SU-DHL-6 (cell line): ENCODE measurements around the gene MAU2.

ENCODE experiments used
- H2AFZ ChIP-seq: fragments of 200-600 bp; sonication (generic); 2 replicates; pipeline ENCODE4 v1.6.1; 2014; ENCODE audit warnings: low read depth, mild to moderate bottlenecking, moderate library complexity, mixed read lengths, antibody characterized with exemption, low read length; ENCODE audit not compliant: severe bottlenecking
- H3F3A ChIP-seq: fragments of 200-600 bp; shearing (Covaris generic); 2 replicates; pipeline ENCODE4 v1.6.0; 2016; ENCODE audit warnings: antibody characterized with exemption, mild to moderate bottlenecking; ENCODE audit not compliant: insufficient read depth
- H3K27ac ChIP-seq: fragments of 200-600 bp; sonication (generic); 2 replicates; pipeline ENCODE4 v1.5.1; 2016; ENCODE audit warnings: low read depth, mild to moderate bottlenecking, low read length, moderate library complexity, mixed read lengths
- H3K27me3 ChIP-seq: fragments of 200-600 bp; sonication (generic), shearing (Covaris generic); 2 replicates; pipeline ENCODE4 v1.6.0; 2014; ENCODE audit warnings: mild to moderate bottlenecking, low read length
- H3K36me3 ChIP-seq: fragments of 200-600 bp; sonication (generic); 2 replicates; pipeline ENCODE4 v1.6.1; 2014; ENCODE audit warnings: mild to moderate bottlenecking, low read length, mixed read lengths
- H3K4me2 ChIP-seq: fragments of 300-600, 200-600 bp; shearing (Covaris generic), sonication (generic); 2 replicates; pipeline ENCODE4 v1.6.0; 2014; ENCODE audit warnings: low read length, low read depth, mild to moderate bottlenecking; ENCODE audit not compliant: poor library complexity, severe bottlenecking
- H3K4me3 ChIP-seq: fragments of 200-600 bp; sonication (generic); 2 replicates; pipeline ENCODE4 v1.5.1; 2014; ENCODE audit warnings: antibody characterized with exemption, low read length, mild to moderate bottlenecking, mixed read lengths; ENCODE audit not compliant: insufficient read depth, poor library complexity, severe bottlenecking
- H3K79me2 ChIP-seq: fragments of 200-600 bp; sonication (generic); 2 replicates; pipeline ENCODE4 v1.6.1; 2014; ENCODE audit warnings: mild to moderate bottlenecking, low read length, moderate library complexity; ENCODE audit not compliant: insufficient read depth
- H3K9ac ChIP-seq: fragments of 200-600 bp; sonication (generic); 2 replicates; pipeline ENCODE4 v1.7.0; 2014; ENCODE audit warnings: mild to moderate bottlenecking, low read length
- H3K9me2 ChIP-seq: fragments of 200-600 bp; sonication (generic); replicated peaks from 2 replicates; pipeline ENCODE4 v1.6.1; 2014; ENCODE audit warnings: low read length; ENCODE audit not compliant: insufficient read depth
- H3K9me3 ChIP-seq: fragments of 200-600 bp; sonication (generic); 2 replicates; pipeline ENCODE4 v1.6.1; 2014; ENCODE audit warnings: low read length, mixed read lengths; ENCODE audit not compliant: insufficient read depth
- H4K20me1 ChIP-seq: fragments of 200-600 bp; sonication (generic); 2 replicates; pipeline ENCODE4 v1.6.1; 2014; ENCODE audit warnings: low read depth, mild to moderate bottlenecking, antibody characterized with exemption, low read length, moderate library complexity, mixed read lengths
- EZH2phosphoT487 ChIP-seq: fragments of 200-600 bp; sonication (generic), shearing (Covaris generic); conservative IDR thresholded peaks from 2 replicates; pipeline ENCODE4 v1.6.1; 2018; ENCODE audit warnings: mild to moderate bottlenecking, antibody characterized with exemption, low read length, moderate library complexity, mixed read lengths
- TF ChIP-seq, protein P1 (sequence below): fragments of 200-600 bp; sonication (generic); IDR thresholded peaks from one replicate; pipeline ENCODE4 v1.5.1; 2017; ENCODE audit warnings: antibody characterized with exemption, mild to moderate bottlenecking, low read length, moderate library complexity; ENCODE audit not compliant: insufficient read depth, poor library complexity, severe bottlenecking

Gene MAU2

DNA sequence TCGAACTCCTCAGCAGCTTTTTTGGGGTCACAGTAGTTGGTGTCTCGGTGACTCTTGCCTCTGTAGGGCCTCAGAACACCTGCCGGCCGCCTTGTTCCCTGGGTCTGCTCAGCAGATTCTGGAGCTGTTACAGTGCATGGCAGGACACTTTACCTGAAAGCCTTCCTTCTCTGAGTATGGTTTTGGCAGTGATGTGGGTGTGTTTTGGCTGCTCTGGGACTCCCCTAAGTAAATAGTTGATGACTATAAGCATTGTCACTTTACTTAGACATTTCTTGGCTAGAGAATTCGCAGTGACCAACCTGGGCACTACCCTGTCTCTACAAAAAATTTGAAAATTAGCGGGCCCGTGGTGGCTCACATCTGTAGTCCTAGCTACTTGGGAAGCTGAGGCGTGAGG, 7.0 kb downstream of the MAU2 start:
- H3K4me3 ChIP-seq = no peak overlapping the region
- no peak overlapping the region for H2AFZ ChIP-seq
- H3K36me3 ChIP-seq = peaks cover 7% of the 10 kb centered on the region
- H4K20me1 ChIP-seq = no peaks in the 10 kb centered on the region
- H3K27me3 ChIP-seq = no peaks in the 10 kb centered on the region
- H3K79me2 ChIP-seq = peaks cover 68% of the 10 kb centered on the region
- H3F3A ChIP-seq = no peaks in the 10 kb centered on the region
- TF ChIP-seq EZH2phosphoT487 = no peak
- TF ChIP-seq, protein P1, sequence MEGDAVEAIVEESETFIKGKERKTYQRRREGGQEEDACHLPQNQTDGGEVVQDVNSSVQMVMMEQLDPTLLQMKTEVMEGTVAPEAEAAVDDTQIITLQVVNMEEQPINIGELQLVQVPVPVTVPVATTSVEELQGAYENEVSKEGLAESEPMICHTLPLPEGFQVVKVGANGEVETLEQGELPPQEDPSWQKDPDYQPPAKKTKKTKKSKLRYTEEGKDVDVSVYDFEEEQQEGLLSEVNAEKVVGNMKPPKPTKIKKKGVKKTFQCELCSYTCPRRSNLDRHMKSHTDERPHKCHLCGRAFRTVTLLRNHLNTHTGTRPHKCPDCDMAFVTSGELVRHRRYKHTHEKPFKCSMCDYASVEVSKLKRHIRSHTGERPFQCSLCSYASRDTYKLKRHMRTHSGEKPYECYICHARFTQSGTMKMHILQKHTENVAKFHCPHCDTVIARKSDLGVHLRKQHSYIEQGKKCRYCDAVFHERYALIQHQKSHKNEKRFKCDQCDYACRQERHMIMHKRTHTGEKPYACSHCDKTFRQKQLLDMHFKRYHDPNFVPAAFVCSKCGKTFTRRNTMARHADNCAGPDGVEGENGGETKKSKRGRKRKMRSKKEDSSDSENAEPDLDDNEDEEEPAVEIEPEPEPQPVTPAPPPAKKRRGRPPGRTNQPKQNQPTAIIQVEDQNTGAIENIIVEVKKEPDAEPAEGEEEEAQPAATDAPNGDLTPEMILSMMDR = no peak
- no peak overlapping the region for H3K4me2 ChIP-seq
- H3K9ac ChIP-seq = no peak overlapping the region
- no peak overlapping the region for H3K27ac ChIP-seq
- H3K9me3 ChIP-seq = no peaks in the 10 kb centered on the region
- no peaks in the 10 kb centered on the region for H3K9me2 ChIP-seq

DNA sequence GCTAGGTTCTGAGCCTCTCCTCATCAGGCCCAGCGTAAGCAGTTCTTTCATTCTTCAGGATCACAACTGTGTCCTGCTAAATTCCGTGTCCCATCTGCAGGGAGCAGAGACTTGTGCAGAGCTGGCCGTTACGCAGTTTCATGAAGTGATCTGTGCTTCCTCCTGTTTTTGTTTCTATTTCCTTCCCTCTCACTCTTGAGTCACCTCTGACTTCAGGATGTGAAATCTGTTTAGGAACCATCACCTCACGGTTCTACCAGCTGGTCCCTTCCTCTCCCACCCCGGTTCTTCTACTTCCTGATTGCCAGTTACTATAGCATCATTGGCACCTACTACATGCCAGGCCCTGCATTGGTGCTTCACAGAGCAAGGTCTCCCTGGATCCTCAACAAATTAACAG, 8.5 kb downstream of the MAU2 start:
- no peaks in the 10 kb centered on the region for H3F3A ChIP-seq
- no peak overlapping the region for H3K9ac ChIP-seq
- peaks cover 7% of the 10 kb centered on the region for H3K36me3 ChIP-seq

DNA sequence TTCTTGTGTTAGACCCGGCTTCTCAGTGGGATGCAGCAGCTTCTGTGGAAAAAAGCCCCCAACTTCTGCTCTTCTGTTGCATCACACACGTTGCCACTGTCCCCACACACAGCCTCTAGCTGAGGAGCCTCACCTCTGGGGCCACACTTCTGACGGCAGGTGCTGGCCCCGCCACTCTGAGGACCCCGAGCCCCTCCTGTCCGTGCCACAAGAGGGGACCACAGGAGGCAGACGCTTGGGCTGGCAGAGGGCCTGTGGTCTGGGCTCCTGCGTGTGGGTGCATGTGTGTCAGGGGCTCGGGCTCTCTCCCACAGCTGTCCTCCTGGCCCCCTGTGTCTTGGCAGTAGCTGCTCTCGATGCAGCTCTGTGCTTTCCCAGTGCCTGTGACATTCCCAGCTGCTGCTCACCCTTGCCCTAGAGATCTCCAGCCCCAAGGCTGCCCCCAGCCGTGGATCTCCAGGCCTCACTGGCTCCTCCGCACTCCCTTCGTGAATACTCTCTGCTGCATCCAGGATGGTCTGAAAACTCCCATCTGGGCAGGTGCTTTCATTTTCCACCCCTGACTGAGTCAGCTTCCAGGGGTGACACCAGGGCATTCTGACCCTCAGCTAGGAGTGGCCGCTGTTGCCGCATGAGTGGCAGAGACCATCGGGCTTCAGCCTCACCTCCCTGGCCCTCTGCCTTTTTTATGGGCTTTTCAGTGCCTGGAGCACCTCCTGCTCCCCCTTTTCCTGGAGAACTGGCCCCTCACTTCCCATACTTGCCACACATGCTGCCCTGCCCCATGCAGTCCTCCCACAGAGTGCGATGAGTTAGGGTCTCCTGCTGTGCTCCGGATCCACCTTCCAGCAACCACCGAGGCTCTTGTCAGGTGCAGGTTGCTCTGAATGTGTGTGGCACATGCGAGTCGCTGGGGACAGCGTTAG, 13.7 kb downstream of the MAU2 start:
- Histone ChIP-seq H2AFZ (no peak overlapping the region), H3K27me3 (no peaks in the 10 kb centered on the region), H3K27ac (no peak overlapping the region), H3K4me3 (no peak overlapping the region), H3K4me2 (no peak overlapping the region), H3K9ac (no peak overlapping the region), H3K9me3 (no peaks in the 10 kb centered on the region), H4K20me1 (no peaks in the 10 kb centered on the region), H3K36me3 (no peaks in the 10 kb centered on the region; the same call in 1 of the 2 replicates), H3F3A (no peaks in the 10 kb centered on the region), H3K79me2 (peaks cover 37% of the 10 kb centered on the region), H3K9me2 (no peaks in the 10 kb centered on the region)
- TF ChIP-seq, protein P1 = no peak
- no peak for TF ChIP-seq EZH2phosphoT487

More for the DNA sequence above, 8.5 kb downstream of the MAU2 start:
- Histone ChIP-seq H3K4me2 (no peak overlapping the region), H3K4me3 (no peak overlapping the region), H3K27ac (no peak overlapping the region), H2AFZ (no peak overlapping the region), H3K9me2 (no peaks in the 10 kb centered on the region), H3K79me2 (peaks cover 61% of the 10 kb centered on the region), H4K20me1 (no peaks in the 10 kb centered on the region), H3K9me3 (no peaks in the 10 kb centered on the region), H3K27me3 (no peaks in the 10 kb centered on the region)
- no peak for TF ChIP-seq EZH2phosphoT487
- TF ChIP-seq, protein P1 = no peak
